HFFc6 (cell line): ENCODE results near the gene VSIG10. TPM values are rescaled to one million over a fixed set of nuclear protein-coding genes. Genes with fewer than 3 reads are reported as not detected.

Experiments
- DNase-seq: peaks from one replicate; pipeline ENCODE4 v3.0.0-alpha.2; 2018
- H3K27ac Mint-ChIP-seq: 2 replicates; pipeline ENCODE4 v1.8.0; 2020; ENCODE audit warnings: mild to moderate bottlenecking, mixed read lengths
- H3K27me3 Mint-ChIP-seq: 2 replicates; pipeline ENCODE4 v1.8.0; 2021; ENCODE audit warnings: mild to moderate bottlenecking, moderate library complexity, mixed read lengths; ENCODE audit not compliant: insufficient read depth
- H3K36me3 Mint-ChIP-seq: 2 replicates; pipeline ENCODE4 v1.8.0; 2021; ENCODE audit warnings: low read depth, mixed read lengths
- H3K4me1 Mint-ChIP-seq: 2 replicates; pipeline ENCODE4 v1.8.0; 2020; ENCODE audit warnings: low read depth, mixed read lengths
- H3K4me3 Mint-ChIP-seq: 2 replicates; pipeline ENCODE4 v1.8.0; 2020; ENCODE audit warnings: mild to moderate bottlenecking, moderate library complexity, mixed read lengths
- H3K9me3 Mint-ChIP-seq: 2 replicates; pipeline ENCODE4 v1.8.0; 2020; ENCODE audit warnings: mild to moderate bottlenecking, mixed read lengths
- total RNA-seq, 6 experiments: library from RNA; stranded (reverse); fragmentation: NEBNext Ultra II Directional; extraction: Animal tissue kit (Norgen Biotek cat#: 25700); gene quantifications; 2 replicates in 1 of 6; 3 replicates in 5 of 6; pipeline ENCODE4 v1.2.3, GENCODE V29; 2021
- TF ChIP-seq, protein P1 (sequence below): fragments of 200-600 bp; sonication (generic); IDR thresholded peaks from 2 replicates; pipeline ENCODE4 v1.5.0; 2021; ENCODE audit warnings: antibody characterized with exemption, mild to moderate bottlenecking

VSIG10 gene
- total RNA-seq, 6 experiments from 2014 or later: 17.6 to 22.0 (median 21.1) TPM

DNA sequence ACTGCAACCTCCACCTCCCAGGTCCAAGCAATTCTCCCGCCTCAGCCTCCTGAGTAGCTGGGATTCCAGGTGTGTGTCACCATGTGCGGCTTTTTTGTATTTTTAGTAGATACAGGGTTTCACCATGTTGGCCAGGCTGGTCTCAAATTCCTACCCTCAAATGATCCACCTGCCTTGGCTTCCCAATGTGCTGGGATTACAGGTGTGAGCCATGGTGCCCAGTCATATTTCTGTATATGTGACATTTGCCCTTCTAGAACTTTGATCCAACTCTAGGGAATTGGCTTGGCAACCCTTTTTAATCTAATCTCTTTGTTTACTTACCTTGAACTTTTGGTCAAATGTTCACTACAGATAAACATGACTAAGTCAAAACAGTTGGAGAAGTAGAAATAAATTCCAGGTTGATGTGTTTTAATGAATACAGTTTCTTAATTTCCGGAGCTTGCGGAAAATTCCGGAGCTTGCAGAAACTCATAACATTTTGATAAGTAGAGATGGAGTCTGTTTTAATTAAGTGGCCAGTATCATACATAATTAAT lies 20.6 kb upstream of the VSIG10 start:
- Mint-ChIP-seq H3K27ac (no peak overlapping the region), H3K4me3 (no peak overlapping the region), H3K9me3 (no peaks in the 10 kb centered on the region), H3K36me3 (peaks cover 6% of the 10 kb centered on the region; the same call in 1 of the 2 replicates), H3K4me1 (peaks cover 15% of the 10 kb centered on the region), H3K27me3 (no peaks in the 10 kb centered on the region; the same call in 1 of the 2 replicates)
- TF ChIP-seq, protein P1, sequence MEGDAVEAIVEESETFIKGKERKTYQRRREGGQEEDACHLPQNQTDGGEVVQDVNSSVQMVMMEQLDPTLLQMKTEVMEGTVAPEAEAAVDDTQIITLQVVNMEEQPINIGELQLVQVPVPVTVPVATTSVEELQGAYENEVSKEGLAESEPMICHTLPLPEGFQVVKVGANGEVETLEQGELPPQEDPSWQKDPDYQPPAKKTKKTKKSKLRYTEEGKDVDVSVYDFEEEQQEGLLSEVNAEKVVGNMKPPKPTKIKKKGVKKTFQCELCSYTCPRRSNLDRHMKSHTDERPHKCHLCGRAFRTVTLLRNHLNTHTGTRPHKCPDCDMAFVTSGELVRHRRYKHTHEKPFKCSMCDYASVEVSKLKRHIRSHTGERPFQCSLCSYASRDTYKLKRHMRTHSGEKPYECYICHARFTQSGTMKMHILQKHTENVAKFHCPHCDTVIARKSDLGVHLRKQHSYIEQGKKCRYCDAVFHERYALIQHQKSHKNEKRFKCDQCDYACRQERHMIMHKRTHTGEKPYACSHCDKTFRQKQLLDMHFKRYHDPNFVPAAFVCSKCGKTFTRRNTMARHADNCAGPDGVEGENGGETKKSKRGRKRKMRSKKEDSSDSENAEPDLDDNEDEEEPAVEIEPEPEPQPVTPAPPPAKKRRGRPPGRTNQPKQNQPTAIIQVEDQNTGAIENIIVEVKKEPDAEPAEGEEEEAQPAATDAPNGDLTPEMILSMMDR: no peak
- DNase-seq: no peak

DNA sequence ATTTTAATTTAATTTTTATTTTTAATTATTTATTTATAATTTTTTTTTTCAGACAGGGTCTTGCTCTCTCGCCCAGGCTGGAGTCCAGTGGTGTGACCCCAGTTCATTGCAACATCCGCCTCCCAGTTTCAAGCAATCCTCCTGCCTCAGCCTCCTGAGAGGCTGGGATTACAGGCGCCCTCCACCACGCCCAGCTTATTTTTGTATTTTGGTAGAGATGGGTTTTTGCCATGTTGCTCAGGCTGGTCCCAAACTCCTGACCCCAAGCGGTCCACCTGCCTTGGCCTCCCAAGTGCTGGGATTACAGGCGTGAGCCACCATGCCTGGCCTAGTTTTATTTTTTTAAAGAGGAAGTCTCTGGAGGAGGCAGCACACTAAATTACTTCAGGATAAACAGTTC lies 18.5 kb upstream of the VSIG10 start:
- H3K27ac Mint-ChIP-seq: no peak overlapping the region
- no peak overlapping the region for H3K4me3 Mint-ChIP-seq
- no peaks in the 10 kb centered on the region; the same call in 1 of the 2 replicates for H3K27me3 Mint-ChIP-seq
- no peak for DNase-seq
- TF ChIP-seq, protein P1: no peak
- peaks cover 15% of the 10 kb centered on the region for H3K4me1 Mint-ChIP-seq
- no peaks in the 10 kb centered on the region for H3K36me3 Mint-ChIP-seq
- no peaks in the 10 kb centered on the region for H3K9me3 Mint-ChIP-seq

DNA sequence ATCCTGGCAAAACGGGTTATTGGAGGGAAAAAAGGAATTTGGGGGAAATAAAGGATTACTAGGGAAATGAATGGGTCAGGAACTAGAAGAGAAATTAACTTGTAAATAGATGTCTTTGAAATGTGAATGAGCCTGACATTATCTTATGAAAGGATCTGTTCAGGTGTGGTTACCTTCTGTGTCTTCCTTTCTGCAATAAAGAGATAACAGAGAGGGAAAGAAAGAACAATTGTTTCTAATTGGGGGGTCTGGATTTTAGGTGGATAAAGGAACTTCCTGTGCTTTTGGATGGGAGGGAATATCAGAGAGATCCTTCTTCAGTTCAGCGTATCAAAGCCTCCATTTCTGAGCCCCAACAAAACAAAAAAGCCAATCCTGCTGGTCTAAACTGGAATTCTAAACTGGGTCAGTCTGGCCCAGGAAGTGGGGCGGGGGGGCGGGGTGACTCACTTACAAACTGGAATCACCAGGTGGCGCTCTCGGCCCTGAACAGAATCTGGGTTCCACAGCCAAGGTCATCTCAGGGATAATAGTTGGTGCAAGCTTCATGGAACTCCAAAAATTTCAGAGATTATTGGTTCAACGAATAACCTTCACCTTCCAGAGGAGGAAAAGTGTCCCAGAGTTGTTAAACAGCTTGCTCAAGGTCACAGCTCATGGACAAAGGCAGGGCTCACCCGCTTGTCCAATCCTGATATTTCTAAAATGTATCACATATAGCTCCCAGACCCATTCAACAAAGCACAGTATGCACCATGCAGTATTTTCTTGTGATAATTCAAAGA lies 17.0 kb upstream of the VSIG10 start:
- Mint-ChIP-seq H3K9me3 (no peaks in the 10 kb centered on the region), H3K27ac (peak overlapping the region; percentile 86), H3K27me3 (no peaks in the 10 kb centered on the region; the same call in 1 of the 2 replicates), H3K4me3 (no peak overlapping the region; the same call in 1 of the 2 replicates), H3K36me3 (no peaks in the 10 kb centered on the region), H3K4me1 (peaks cover 19% of the 10 kb centered on the region)
- TF ChIP-seq, protein P1: peak; percentile 89
- peak; percentile 48 for DNase-seq

DNA sequence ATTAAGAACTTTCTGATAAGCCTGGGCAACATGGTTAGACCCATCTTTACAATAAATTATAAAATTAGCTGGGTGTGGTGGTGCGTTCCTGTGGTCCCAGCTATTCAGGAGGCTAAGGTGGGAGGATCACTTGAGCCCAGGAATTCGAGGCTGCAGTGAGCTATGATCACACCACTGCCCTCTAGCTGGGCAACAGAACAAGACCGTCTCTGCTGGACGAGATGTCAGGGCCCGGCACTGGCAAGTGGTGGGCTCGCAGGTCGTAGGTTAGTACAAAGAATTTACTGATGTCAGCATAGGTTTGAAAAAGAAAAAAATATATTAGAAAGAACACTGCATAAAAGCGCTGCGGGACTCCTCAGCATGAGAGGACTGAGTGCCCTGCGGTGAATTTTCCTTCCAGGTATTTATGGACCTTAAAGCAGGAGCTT lies 15.7 kb upstream of the VSIG10 start:
- H3K27ac Mint-ChIP-seq: no peak overlapping the region

DNA sequence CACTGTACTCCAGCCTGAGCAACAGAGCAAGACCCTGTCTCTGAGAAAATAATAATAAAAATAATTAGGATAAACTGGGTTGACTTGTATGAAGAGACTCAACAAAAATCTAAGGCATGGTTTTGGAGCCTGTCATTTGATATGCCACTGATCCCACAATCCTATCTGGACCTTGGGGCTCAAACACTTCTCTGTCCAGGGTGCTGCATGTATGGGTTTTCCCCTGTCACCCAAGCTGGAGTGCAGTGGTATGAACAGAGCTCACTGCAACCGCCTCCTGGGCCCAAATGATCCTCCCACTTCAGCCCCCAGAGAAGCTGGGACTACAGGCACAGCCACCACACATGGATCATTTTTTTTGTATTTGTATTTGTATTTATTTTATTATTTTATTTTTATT lies 5.3 kb upstream of the VSIG10 start:
- TF ChIP-seq, protein P1: no peak
- H3K9me3 Mint-ChIP-seq: no peaks in the 10 kb centered on the region

More for the DNA sequence above, 15.7 kb upstream of the VSIG10 start:
- Mint-ChIP-seq H3K36me3 (peaks cover 8% of the 10 kb centered on the region; the same call in 1 of the 2 replicates), H3K4me3 (no peak overlapping the region), H3K9me3 (no peaks in the 10 kb centered on the region), H3K27me3 (no peaks in the 10 kb centered on the region; the same call in 1 of the 2 replicates), H3K4me1 (peaks cover 20% of the 10 kb centered on the region)
- no peak for DNase-seq
- TF ChIP-seq, protein P1: no peak

More for the DNA sequence above, 5.3 kb upstream of the VSIG10 start:
- Mint-ChIP-seq H3K27me3 (peaks cover 2% of the 10 kb centered on the region; the same call in 1 of the 2 replicates), H3K4me1 (peaks cover 4% of the 10 kb centered on the region), H3K36me3 (no peaks in the 10 kb centered on the region), H3K27ac (no peak overlapping the region), H3K4me3 (no peak overlapping the region)
- DNase-seq: no peak
